Activated naive CD8-positive, alpha-beta T cell treated with anti-CD3 and anti-CD28 coated beads, Interleukin-2, amount 50 U/mL, for 16 hours (primary cell): ENCODE data around the gene CACNG4.

Experiments used
- DNase-seq: peaks from one replicate; pipeline ENCODE4 v3.0.0-alpha.2; 2020; ENCODE audit warnings: low read depth, low spot score

The CACNG4 gene

GRCh38 chr17:67058036-67058435, 93.5 kb downstream of the CACNG4 start:
- no peak for DNase-seq

GRCh38 chr17:67059372-67059771, 94.9 kb downstream of the CACNG4 start:
- no peak for DNase-seq

- DNase-seq: no peak
These were observed 98.6 kb downstream of the CACNG4 start for GRCh38 chr17:67063141-67063540.

- DNase-seq: no peak
These were observed 102.2 kb downstream of the CACNG4 start for GRCh38 chr17:67066717-67067116.

- no peak for DNase-seq
These were observed 103.3 kb downstream of the CACNG4 start for GRCh38 chr17:67067571-67068482.

- DNase-seq: no peak
These were observed 104.5 kb downstream of the CACNG4 start for GRCh38 chr17:67068999-67069398.

- no peak for DNase-seq
These were observed 105.2 kb downstream of the CACNG4 start for GRCh38 chr17:67069603-67070136.

- DNase-seq: no peak
These were observed 107.1 kb downstream of the CACNG4 start for GRCh38 chr17:67071595-67071994.

GRCh38 chr17:67072885-67073284, 108.4 kb downstream of the CACNG4 start:
- DNase-seq: no peak

- DNase-seq: no peak
These were observed 110.3 kb downstream of the CACNG4 start for GRCh38 chr17:67074781-67075180.

GRCh38 chr17:67076290-67076689, 111.8 kb downstream of the CACNG4 start:
- DNase-seq: no peak

- DNase-seq: no peak
These were observed 113.8 kb downstream of the CACNG4 start for GRCh38 chr17:67078292-67078691.

- DNase-seq: no peak
These were observed 115.0 kb downstream of the CACNG4 start for GRCh38 chr17:67079491-67079890.

- DNase-seq: no peak
These were observed 116.3 kb downstream of the CACNG4 start for GRCh38 chr17:67080804-67081203.

- no peak for DNase-seq
These were observed 117.6 kb downstream of the CACNG4 start for GRCh38 chr17:67082107-67082506.
